ENCODE measurements around the gene HACD2. TPM values are rescaled to one million over a fixed set of nuclear protein-coding genes. Genes with fewer than 3 reads are reported as not detected.

The HACD2 gene
- total RNA-seq, 1 donor from 2014 or later = 25.5 TPM

DNA sequence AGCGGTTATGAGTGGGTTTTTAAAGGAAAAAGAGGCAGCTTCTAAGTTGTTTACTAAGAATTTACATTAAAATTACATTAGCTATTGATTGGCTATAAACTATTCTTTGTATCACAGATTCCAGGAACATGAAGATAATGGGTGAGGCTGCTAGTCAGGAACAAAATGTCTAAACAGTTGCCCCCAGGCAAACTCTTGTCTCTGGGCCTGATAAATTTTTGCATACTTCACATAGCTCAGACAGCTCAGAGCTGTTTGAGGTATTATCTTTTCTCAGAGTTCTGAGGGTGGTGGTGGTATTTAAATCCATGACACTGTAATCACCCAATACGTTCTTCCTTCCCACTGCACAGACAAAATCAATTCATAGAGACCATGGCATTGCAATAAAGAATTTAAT lies 2.1 kb upstream of the HACD2 start:
- no peaks in the 10 kb centered on the region for H3K27me3 ChIP-seq (ENCODE audit: control insufficient read depth, insufficient read depth, low read length)
- no peak for DNase-seq (ENCODE audit: low read depth)
- H3K4me3 ChIP-seq (ENCODE audit: low read depth, low read length) = no peak overlapping the region
- no peaks in the 10 kb centered on the region for H3K36me3 ChIP-seq (ENCODE audit: control insufficient read depth, insufficient read depth, low read length)
- TF ChIP-seq, protein P1, sequence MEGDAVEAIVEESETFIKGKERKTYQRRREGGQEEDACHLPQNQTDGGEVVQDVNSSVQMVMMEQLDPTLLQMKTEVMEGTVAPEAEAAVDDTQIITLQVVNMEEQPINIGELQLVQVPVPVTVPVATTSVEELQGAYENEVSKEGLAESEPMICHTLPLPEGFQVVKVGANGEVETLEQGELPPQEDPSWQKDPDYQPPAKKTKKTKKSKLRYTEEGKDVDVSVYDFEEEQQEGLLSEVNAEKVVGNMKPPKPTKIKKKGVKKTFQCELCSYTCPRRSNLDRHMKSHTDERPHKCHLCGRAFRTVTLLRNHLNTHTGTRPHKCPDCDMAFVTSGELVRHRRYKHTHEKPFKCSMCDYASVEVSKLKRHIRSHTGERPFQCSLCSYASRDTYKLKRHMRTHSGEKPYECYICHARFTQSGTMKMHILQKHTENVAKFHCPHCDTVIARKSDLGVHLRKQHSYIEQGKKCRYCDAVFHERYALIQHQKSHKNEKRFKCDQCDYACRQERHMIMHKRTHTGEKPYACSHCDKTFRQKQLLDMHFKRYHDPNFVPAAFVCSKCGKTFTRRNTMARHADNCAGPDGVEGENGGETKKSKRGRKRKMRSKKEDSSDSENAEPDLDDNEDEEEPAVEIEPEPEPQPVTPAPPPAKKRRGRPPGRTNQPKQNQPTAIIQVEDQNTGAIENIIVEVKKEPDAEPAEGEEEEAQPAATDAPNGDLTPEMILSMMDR (IDR thresholded peaks at IDR 0.05; ENCODE audit: insufficient read depth, low read length, poor library complexity, severe bottlenecking) = no peak

DNA sequence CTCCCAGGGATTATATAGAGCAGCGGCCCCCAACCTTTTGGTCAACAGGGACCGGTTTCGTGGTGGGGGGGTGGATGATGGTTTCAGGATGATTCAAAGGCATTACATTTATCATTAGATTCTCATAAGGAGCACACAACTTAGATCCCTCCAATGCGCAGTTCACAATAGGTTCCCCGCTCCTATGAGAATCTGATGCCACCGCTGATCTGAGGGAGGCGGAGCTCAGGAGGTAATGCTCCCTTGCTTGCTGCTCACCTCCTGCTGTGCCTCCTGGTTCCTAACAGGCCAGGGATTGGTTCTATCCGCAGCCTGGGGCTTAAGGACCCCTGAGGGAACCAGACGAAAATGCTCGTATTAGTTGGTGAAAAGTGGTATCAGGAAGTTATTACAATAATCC lies 1.3 kb upstream of the HACD2 start:
- H3K4me3 ChIP-seq (ENCODE audit: low read depth, low read length) = peak overlapping the region; percentile 75
- TF ChIP-seq, protein P1 (IDR thresholded peaks at IDR 0.05; ENCODE audit: insufficient read depth, low read length, poor library complexity, severe bottlenecking) = no peak
- DNase-seq (ENCODE audit: low read depth) = no peak
- no peaks in the 10 kb centered on the region for H3K27me3 ChIP-seq (ENCODE audit: control insufficient read depth, insufficient read depth, low read length)
- no peaks in the 10 kb centered on the region for H3K36me3 ChIP-seq (ENCODE audit: control insufficient read depth, insufficient read depth, low read length)

DNA sequence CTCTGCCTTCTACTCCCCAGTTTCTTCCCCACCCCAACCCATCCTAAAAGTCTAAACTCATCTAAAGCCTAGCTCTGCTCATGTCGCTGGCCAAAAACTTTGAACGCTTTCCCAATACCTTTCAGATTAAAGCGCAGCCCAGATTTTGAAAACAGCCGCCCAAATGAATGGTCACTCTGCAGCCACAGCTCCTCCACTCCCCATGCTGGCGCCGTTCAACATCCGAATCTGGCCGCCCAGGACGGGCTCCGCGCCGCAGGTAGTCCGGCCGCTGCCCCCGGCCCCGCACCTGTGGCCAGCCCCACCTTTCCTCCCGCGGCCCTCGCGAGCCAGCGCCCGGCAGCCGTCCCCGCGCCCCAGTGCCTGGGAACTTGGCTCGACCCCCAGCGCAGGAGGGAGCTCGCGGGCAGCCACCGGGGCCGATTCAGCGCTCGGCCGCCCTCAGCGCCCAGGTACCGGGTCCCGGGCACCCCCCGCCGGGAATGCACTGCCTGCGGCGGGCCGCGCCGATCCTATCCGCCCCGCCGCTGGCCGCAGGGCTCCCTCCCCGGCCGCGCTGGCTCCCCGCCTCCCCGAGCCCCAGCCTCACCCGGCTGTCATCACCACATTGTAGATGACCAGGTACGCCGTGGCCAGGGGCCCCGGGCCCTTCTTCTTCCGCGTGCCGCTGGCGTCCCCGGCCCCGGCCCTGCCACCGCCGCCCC lies 417 bp downstream of the HACD2 start:
- Histone ChIP-seq H3K4me3 (ENCODE audit: low read depth, low read length) (peak overlapping the region; percentile 75), H3K36me3 (ENCODE audit: control insufficient read depth, insufficient read depth, low read length) (no peaks in the 10 kb centered on the region), H3K27me3 (ENCODE audit: control insufficient read depth, insufficient read depth, low read length) (no peaks in the 10 kb centered on the region)
- TF ChIP-seq, protein P1 (IDR thresholded peaks at IDR 0.05; ENCODE audit: insufficient read depth, low read length, poor library complexity, severe bottlenecking) = no peak
- DNase-seq (ENCODE audit: low read depth) = no peak

DNA sequence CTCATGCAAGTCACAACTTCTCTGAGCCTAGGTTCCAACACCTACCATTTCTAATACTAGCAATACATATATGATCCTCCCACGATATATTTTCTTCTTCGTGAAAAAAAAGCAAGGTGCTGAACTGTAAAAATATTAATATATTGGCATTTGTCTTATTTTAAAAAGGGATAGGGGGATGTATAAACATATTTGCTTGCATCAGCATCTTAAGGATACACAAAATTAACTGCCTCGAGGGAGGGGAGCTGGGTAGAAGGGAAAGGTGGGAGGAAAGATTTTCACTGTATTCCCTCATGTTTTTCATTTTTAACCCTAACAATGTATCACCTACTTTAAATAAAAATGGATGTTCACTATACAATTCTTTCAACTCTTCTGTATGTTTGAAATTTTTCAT lies 1.3 kb downstream of the HACD2 start:
- Histone ChIP-seq H3K4me3 (ENCODE audit: low read depth, low read length) (no peak overlapping the region), H3K36me3 (ENCODE audit: control insufficient read depth, insufficient read depth, low read length) (no peaks in the 10 kb centered on the region), H3K27me3 (ENCODE audit: control insufficient read depth, insufficient read depth, low read length) (no peaks in the 10 kb centered on the region)
- TF ChIP-seq, protein P1 (IDR thresholded peaks at IDR 0.05; ENCODE audit: insufficient read depth, low read length, poor library complexity, severe bottlenecking) = no peak
- DNase-seq (ENCODE audit: low read depth) = no peak

DNA sequence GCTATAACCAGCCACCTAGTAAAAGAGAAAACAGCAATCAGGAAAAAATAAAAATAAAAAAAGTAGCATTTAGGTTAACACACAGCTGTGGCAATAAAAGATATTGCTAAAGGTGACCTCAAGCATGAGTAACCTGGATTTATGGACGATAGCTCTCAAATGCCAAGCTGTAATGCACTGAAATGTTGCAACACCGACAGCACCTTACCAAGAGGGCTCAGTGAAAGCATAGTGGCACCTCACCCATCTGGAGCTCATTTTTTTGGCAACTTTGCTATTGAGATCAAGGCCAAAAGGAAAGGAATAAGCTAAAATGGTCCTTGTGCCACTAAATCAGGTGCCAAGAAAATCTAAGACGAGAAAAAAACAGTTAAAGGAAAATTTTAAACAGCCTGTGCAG lies 2.5 kb downstream of the HACD2 start:
- Histone ChIP-seq H3K36me3 (ENCODE audit: control insufficient read depth, insufficient read depth, low read length) (no peaks in the 10 kb centered on the region), H3K4me3 (ENCODE audit: low read depth, low read length) (no peak overlapping the region), H3K27me3 (ENCODE audit: control insufficient read depth, insufficient read depth, low read length) (no peaks in the 10 kb centered on the region)
- DNase-seq (ENCODE audit: low read depth) = no peak
- TF ChIP-seq, protein P1 (IDR thresholded peaks at IDR 0.05; ENCODE audit: insufficient read depth, low read length, poor library complexity, severe bottlenecking) = no peak

DNA sequence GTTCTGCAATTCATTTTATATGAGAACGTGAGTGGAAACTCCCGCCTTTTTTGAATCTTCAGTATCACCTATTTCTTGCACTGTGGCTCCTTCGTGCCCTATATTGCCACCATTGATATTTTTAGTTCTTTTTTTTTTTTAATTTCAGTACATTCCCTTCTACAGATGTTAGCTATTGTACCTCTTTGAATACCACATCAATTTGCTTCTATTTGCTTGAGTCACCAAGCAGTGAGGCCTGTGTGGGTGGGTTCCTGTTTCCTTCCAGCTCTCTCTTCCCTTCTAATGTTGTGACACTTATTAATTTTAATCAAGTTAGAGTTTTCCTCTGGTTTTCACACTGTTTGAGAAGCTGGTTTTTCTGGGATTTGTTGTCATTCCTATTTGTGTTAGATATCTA lies 8.7 kb downstream of the HACD2 start:
- TF ChIP-seq, protein P1 (IDR thresholded peaks at IDR 0.05; ENCODE audit: insufficient read depth, low read length, poor library complexity, severe bottlenecking) = no peak
- no peak overlapping the region for H3K4me3 ChIP-seq (ENCODE audit: low read depth, low read length)
- no peaks in the 10 kb centered on the region for H3K27me3 ChIP-seq (ENCODE audit: control insufficient read depth, insufficient read depth, low read length)
- DNase-seq (ENCODE audit: low read depth) = no peak
- no peaks in the 10 kb centered on the region for H3K36me3 ChIP-seq (ENCODE audit: control insufficient read depth, insufficient read depth, low read length)

All from kidney epithelial cell (primary cell).